Left ventricle myocardium inferior (tissue), 1 donor: ENCODE data around the gene CLIP4. TPM values are rescaled to one million over a fixed set of nuclear protein-coding genes. Genes with fewer than 3 reads are reported as not detected.

Experiments
- DNase-seq: peaks from one replicate; pipeline ENCODE4 v3.0.0-alpha.2; 2020
- H3K27ac ChIP-seq: fragments of 200-600 bp; replicated peaks from 2 replicates; pipeline ENCODE4 v1.8.0; 2021
- H3K27me3 ChIP-seq: fragments of 200-600 bp; 2 replicates; pipeline ENCODE4 v1.8.0; 2021; ENCODE audit warnings: low read depth
- H3K36me3 ChIP-seq: fragments of 200-600 bp; 2 replicates; pipeline ENCODE4 v1.8.0; 2021
- H3K4me1 ChIP-seq: fragments of 200-600 bp; 2 replicates; pipeline ENCODE4 v1.8.0; 2021
- H3K4me3 ChIP-seq: fragments of 200-600 bp; 2 replicates; pipeline ENCODE4 v1.8.0; 2021; ENCODE audit warnings: mild to moderate bottlenecking, moderate library complexity
- H3K9me3 ChIP-seq: fragments of 200-600 bp; replicated peaks from 2 replicates; pipeline ENCODE4 v1.8.0; 2021
- CTCF ChIP-seq: fragments of 200-600 bp; IDR thresholded peaks from 2 replicates; pipeline ENCODE4 v1.8.0; 2021; ENCODE audit warnings: antibody characterized with exemption, mild to moderate bottlenecking, borderline replicate concordance
- intact Hi-C: fragments of 100-400 bp; cut with micrococcal nuclease; formaldehyde crosslinking; loops from one replicate; pipeline ENCODE4 v1.11.0; 2022
- total RNA-seq: library from RNA; stranded (reverse); fragmentation: NEBNext Ultra II Directional; extraction: Animal tissue kit (Norgen Biotek cat#: 25700); gene quantifications from one replicate; pipeline ENCODE4 v1.2.1, GENCODE V29; 2021
- donor health status: DM: no; HTN: yes; CAD: no; lungs with severe emphysema.

The CLIP4 gene
- total RNA-seq, 1 donor from 2014 or later = 33.6 TPM

DNA sequence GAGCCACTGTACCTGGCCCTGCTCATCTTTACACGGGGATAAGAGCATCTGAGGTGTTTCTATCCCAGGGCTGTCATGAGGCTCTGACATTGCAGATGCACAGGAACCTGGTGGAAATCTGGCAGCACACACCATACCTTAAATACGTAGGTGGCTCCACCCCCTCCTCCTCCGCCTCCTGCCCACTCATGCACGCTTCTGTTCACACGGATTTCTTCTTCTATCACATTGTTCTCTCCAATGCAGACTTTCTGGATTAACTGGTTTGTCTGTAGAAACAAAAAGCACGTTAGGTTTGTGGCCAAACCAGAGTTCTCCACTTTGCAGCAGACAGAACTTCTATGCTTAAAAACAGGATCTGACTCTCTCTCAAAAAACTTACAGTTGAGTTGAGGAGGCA is 118.2 kb downstream of the CLIP4 start:
- no peak for DNase-seq
- Histone ChIP-seq H3K27me3 (peaks cover 80% of the 10 kb centered on the region), H3K4me1 (no peaks in the 10 kb centered on the region), H3K36me3 (no peaks in the 10 kb centered on the region), H3K4me3 (no peak overlapping the region), H3K9me3 (no peaks in the 10 kb centered on the region), H3K27ac (no peak overlapping the region)
- TF ChIP-seq CTCF = no peak
- intact Hi-C loops = no loop called here

DNA sequence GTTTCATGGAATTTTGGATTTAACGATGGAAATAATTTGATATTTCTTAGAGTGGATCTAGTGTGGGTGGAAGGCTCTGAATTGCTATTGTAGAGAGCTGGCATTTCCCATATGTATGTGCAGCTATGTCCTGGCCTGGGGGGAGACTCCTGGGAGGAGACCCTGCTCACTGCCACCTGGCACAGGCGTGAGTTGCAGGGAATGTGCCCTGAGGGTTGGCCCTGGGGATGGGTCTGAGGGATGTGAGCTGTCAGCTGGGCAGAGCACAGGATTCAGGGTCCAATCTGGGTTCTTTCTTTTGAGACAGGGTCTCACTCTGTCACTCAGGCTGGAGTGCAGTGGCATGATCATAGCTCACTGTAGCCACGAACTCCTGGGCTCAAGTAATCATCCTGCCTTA is 120.2 kb downstream of the CLIP4 start:
- Histone ChIP-seq H3K36me3 (no peaks in the 10 kb centered on the region), H3K27me3 (peaks cover 80% of the 10 kb centered on the region), H3K4me3 (no peak overlapping the region), H3K9me3 (no peaks in the 10 kb centered on the region), H3K27ac (no peak overlapping the region), H3K4me1 (no peaks in the 10 kb centered on the region)
- no peak for TF ChIP-seq CTCF
- intact Hi-C loops = no loop called here
- DNase-seq = no peak

DNA sequence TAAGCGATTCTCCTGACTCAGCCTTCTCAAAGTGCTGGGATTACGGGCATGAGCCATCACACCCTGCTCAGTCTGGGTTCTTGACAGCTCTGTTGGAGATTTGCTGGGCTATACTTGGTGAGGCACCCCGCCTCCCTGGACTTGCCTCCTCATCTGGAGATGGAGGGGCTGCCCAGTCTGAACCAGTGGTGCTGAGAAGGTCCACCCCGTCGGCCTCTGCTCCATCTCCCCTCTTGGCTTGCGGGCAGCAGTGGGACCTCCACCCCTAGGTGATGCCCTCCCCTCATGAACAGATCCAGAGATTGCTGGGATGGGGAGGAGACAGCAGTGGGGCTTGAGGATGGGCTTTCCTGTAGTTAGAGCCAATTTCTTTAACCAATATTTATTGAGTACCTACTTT is 120.9 kb downstream of the CLIP4 start:
- Histone ChIP-seq H3K27ac (no peak overlapping the region), H3K4me1 (no peaks in the 10 kb centered on the region), H3K36me3 (no peaks in the 10 kb centered on the region), H3K9me3 (no peaks in the 10 kb centered on the region), H3K27me3 (peaks cover 84% of the 10 kb centered on the region), H3K4me3 (no peak overlapping the region)
- intact Hi-C loops = no loop called here
- DNase-seq = no peak
- TF ChIP-seq CTCF = no peak

DNA sequence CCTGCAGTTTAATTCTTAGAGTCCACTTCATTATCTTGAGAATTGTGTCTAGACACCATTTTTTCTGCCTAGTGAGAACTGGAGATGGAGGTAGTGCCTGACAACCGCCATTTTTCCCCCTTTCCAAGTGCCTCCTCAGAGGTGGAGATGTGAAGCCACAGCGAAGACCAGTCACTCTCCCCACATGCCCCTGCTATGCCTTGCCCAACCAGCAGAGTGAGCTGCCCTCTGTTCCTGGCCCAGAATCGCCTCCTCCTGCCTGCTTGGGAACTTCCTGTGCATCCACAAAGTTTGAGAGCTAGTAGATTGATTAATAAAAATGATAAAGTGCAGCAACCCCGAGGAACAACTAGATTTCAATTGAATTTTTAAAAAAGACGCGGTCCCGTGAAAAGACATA is 123.3 kb downstream of the CLIP4 start:
- peak; percentile 62 for TF ChIP-seq CTCF
- Histone ChIP-seq H3K36me3 (no peaks in the 10 kb centered on the region), H3K27me3 (peaks cover 93% of the 10 kb centered on the region), H3K4me3 (no peak overlapping the region), H3K4me1 (no peaks in the 10 kb centered on the region), H3K27ac (no peak overlapping the region), H3K9me3 (no peaks in the 10 kb centered on the region)
- intact Hi-C loops = no loop called here
- no peak for DNase-seq

Other genes with a start within 250 kb of the CLIP4 start
- 21.9 TPM for gene TRMT61B, start 245.1 kb upstream of the CLIP4 start, total RNA-seq
- gene WDR43, start 220.7 kb upstream of the CLIP4 start, total RNA-seq = 21.0 TPM
- 51.9 TPM for gene TOGARAM2, start 134.1 kb upstream of the CLIP4 start, total RNA-seq
- 0.74 TPM for gene PCARE, start 40.9 kb upstream of the CLIP4 start, total RNA-seq